T-helper 1 cell treated with Interleukin-12 subunit alpha and Interleukin-12 subunit beta and Interleukin-4 antibody, amounts not matched to agents 30 μg/mL and 1 μg/mL, for 36 hours (primary cell): ENCODE data around the gene HUS1.
"Not testable (repeated sequence)": the region's sequence is repeated elsewhere in the genome, so short reads cannot be mapped to it uniquely, and the experiment has no call there.

Experiments used
- H3K27ac Mint-ChIP-seq: one replicate; pipeline ENCODE4 v1.8.0; 2021; ENCODE audit warnings: mild to moderate bottlenecking, mixed read lengths
- H3K27me3 Mint-ChIP-seq: one replicate; pipeline ENCODE4 v1.8.0; 2021; ENCODE audit warnings: low read depth, mixed read lengths
- H3K36me3 Mint-ChIP-seq: one replicate; pipeline ENCODE4 v1.8.0; 2021; ENCODE audit warnings: low read depth, mixed read lengths
- H3K4me1 Mint-ChIP-seq: one replicate; pipeline ENCODE4 v1.8.0; 2021; ENCODE audit warnings: low read depth, mixed read lengths
- H3K4me3 Mint-ChIP-seq: one replicate; pipeline ENCODE4 v1.8.0; 2021; ENCODE audit warnings: mild to moderate bottlenecking, moderate library complexity, mixed read lengths
- H3K9me3 Mint-ChIP-seq: one replicate; pipeline ENCODE4 v1.8.0; 2021; ENCODE audit warnings: mixed read lengths

The HUS1 gene

DNA sequence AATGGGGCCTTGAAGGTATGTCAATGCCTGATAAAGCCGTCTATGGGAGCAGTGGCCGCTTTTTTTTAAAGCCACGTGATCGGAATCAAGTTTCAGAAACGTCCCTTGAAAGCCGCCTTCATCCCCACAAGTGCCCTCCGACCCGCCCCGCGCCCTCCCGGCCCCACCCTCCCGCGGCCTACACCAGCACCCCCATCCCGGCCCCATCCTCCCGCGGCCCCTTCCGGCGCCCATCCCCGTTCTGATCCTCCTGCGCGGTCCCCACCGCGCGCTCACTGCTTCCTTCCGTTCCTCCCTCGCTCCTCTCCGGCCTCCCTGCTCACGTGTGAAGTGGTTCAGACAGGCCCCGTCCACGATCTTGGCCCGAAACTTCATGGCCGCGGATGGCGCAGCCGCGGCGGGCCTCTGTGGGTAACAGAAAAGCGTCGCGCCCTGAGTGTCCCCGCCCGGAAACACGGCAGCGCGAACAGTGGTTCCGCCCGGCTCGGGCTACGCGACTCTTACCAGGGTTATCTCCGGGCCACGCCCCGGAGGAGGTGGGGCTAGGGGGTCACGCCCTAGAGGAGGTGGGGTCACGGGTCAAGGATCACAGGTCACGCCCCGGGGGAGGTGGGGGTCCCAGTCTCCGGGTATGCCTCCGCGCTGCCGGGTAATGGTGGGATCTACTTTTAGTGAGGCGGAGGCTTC lies at the start of gene HUS1:
HUS1 (minus strand) TSS at position 471 of the 687 bp plus-strand sequence; CDS start at position 375, 96 bp downstream.
- Mint-ChIP-seq H3K4me1 (peaks cover 18% of the 10 kb centered on the region), H3K9me3 (no peaks in the 10 kb centered on the region), H3K27ac (peak within 1 kb of the TSS; percentile 95), H3K36me3 (peaks cover 27% of the 10 kb centered on the region), H3K4me3 (peak within 1 kb of the TSS; percentile 91), H3K27me3 (no peaks in the 10 kb centered on the region)

DNA sequence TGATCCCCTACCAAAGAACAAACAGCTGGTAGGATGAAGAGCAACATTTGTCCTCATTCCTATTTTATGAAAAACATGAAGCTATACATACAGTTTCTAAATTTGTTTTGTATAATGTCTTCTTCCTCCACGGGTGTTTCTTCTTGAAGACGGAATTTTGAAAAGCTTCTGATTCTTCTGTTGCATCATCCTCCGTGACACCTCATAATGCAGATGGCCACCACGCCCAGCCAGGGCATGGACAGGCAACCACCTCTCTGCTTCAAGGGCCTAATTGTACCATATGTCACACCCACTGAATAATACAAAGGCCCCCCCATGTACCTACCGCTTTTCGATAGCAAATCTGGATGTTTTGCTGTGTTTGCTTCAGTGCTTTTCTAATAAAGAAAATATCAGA lies 49.5 kb upstream of the HUS1 start, which contains the start of gene SUN3:
SUN3 (minus strand) TSS at position 170 of the 400 bp plus-strand sequence; CDS start at position 1, 169 bp downstream.
- no peak within 1 kb of the TSS for H3K27ac Mint-ChIP-seq
- no peak within 1 kb of the TSS for H3K4me3 Mint-ChIP-seq
- H3K36me3 Mint-ChIP-seq, result no peaks in the 10 kb centered on the region
- H3K4me1 Mint-ChIP-seq, result no peaks in the 10 kb centered on the region
- H3K27me3 Mint-ChIP-seq, result peaks cover 45% of the 10 kb centered on the region
- H3K9me3 Mint-ChIP-seq, result peaks cover 4% of the 10 kb centered on the region

DNA sequence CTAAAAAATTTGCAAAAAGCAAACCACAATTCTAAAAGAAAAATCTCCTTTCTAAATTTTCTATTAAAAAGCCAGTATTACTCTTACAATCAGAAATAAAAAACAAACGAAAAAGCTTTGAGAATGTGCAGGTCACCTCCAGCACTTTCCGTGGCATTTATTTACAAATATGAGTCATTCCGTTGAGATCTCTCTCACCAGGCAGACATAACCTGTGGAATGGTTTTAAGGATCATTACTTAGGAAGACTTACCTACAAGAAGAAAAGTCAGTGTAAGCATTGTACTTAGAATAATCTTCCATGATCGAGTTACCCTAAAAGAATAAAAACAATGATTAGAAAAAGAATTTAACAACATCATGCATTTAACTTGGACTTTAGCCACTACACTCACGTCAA lies 46.2 kb upstream of the HUS1 start:
- peaks cover 4% of the 10 kb centered on the region for H3K9me3 Mint-ChIP-seq
- H3K36me3 Mint-ChIP-seq, result no peaks in the 10 kb centered on the region
- H3K27ac Mint-ChIP-seq, result no peak overlapping the region
- no peak overlapping the region for H3K4me3 Mint-ChIP-seq
- no peaks in the 10 kb centered on the region for H3K4me1 Mint-ChIP-seq
- peaks cover 45% of the 10 kb centered on the region for H3K27me3 Mint-ChIP-seq

DNA sequence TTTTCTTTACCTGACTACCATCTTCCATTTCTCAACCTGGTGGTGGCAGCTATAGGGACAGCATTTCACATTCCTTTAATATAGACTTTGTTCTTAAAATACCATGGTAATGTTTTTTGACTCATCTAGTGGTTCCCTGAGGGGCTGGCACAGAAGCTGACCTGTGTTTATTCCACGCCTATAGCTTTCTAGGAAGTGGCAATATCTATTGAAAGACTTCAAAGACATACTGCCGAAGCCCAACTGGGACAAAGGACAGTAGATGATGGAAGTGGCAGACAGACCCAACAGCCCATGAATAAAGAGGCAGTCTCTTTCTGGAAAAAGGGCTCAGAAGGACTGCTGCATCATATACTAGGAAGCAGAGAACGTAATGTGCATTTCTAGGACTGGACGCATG lies 38.3 kb upstream of the HUS1 start:
- Mint-ChIP-seq H3K4me1 (no peaks in the 10 kb centered on the region), H3K36me3 (no peaks in the 10 kb centered on the region), H3K27me3 (peaks cover 31% of the 10 kb centered on the region), H3K9me3 (peaks cover 10% of the 10 kb centered on the region), H3K4me3 (no peak overlapping the region), H3K27ac (no peak overlapping the region)

DNA sequence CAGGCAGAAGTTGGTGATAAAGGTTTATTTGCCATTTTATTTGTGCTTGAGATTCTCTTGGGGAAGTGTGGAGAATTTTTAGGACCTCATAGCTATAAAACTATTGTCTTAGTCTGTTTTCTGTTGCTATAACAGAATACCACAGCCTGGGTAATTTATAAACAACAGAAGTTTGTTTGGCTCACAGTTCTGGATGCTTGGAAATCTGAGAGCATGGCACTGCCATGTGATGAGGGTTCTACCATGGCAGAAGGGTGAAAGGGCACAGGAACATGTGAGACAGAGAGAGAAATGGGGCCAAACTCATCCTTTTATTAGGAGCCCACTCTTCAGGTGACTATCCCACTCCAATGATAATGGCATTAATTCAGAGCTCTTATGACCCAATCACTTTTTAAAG lies 37.2 kb upstream of the HUS1 start:
- peaks cover 10% of the 10 kb centered on the region for H3K9me3 Mint-ChIP-seq
- H3K4me3 Mint-ChIP-seq, result no peak overlapping the region
- no peak overlapping the region for H3K27ac Mint-ChIP-seq
- H3K4me1 Mint-ChIP-seq, result peaks cover 1% of the 10 kb centered on the region
- H3K36me3 Mint-ChIP-seq, result no peaks in the 10 kb centered on the region
- H3K27me3 Mint-ChIP-seq, result peaks cover 30% of the 10 kb centered on the region

DNA sequence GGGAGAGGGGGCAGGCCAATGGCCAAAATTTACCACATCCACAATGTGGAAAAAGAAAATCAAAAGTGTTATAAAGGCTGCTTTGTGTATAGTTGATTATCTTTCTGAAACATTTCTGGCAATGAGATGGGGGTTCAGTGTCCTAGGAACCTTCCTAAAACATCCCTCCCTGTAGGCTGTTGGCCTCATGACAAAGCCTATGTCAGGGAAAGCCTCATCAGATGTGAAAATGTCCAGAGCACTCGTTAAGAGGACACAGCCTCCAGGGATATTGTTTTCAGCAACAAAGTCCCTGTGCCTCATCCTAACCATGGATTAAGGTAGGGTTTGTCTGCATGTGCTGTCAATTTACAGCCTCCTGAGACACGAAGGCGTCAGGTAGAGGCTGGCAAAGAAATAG lies 32.5 kb upstream of the HUS1 start:
- no peaks in the 10 kb centered on the region for H3K36me3 Mint-ChIP-seq
- no peak overlapping the region for H3K27ac Mint-ChIP-seq
- no peak overlapping the region for H3K4me3 Mint-ChIP-seq
- H3K9me3 Mint-ChIP-seq, result no peaks in the 10 kb centered on the region
- peaks cover 3% of the 10 kb centered on the region for H3K27me3 Mint-ChIP-seq
- H3K4me1 Mint-ChIP-seq, result peaks cover 2% of the 10 kb centered on the region

DNA sequence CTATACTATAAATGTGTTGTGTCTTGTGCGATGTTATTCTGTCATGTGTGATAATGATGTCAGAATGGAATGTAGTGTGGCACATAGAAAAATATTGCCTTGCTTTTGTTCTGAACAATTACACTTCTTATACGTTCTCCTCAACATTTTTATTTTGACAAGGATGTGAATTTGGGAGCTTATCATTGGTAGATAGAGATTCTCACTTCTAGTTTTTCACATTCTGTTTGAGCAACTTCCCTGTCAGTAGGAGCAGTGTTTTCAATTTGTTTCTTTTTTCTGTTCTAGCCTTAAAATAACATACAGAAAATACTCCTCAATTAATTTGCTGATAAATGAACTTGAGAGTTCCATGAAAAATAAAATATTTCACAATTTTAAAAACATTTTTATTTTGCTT lies 31.9 kb upstream of the HUS1 start:
- peaks cover 3% of the 10 kb centered on the region for H3K27me3 Mint-ChIP-seq
- H3K4me3 Mint-ChIP-seq, result no peak overlapping the region
- H3K9me3 Mint-ChIP-seq, result no peaks in the 10 kb centered on the region
- H3K36me3 Mint-ChIP-seq, result no peaks in the 10 kb centered on the region
- H3K4me1 Mint-ChIP-seq, result peaks cover 2% of the 10 kb centered on the region
- no peak overlapping the region for H3K27ac Mint-ChIP-seq

DNA sequence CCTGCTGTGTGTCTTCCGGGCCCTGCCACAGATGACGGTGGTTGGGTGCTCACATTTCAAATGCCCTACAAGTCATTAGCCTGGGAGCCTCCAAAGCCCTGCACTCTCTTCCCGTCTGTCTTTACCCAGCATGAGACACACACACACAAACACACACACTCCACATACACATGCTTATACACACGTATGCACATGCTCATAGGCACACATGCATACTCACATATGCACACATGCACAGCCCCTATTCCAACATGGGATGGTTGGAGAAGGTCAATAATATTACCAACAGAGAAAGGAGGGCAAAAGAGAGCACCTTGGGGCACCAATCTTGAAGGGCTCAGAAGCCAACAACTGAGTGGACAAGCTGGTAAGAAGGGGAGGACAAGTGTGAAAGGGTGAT lies 30.5 kb upstream of the HUS1 start:
- Mint-ChIP-seq H3K9me3 (no peaks in the 10 kb centered on the region), H3K4me3 (no peak overlapping the region), H3K36me3 (no peaks in the 10 kb centered on the region), H3K27me3 (peaks cover 10% of the 10 kb centered on the region), H3K4me1 (peaks cover 2% of the 10 kb centered on the region), H3K27ac (no peak overlapping the region)

DNA sequence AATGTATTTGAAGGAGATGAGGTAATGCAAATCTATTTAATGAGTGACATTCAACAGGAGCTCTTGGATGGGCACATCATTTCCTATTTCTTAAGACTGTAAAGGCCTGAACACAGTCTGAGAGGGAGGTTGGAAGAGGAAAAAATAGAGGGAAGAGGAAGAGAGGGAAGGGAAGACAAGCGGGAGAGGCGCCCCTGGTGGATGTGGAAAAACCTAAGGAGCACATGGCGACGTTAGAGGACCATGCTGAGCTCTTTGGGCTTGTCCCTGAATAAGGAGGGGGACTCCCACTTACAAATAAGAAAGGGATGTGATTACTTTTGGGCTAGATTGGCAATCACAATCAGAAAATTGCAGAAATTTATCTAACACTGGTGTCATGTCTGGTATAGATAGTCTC lies 29.8 kb upstream of the HUS1 start:
- Mint-ChIP-seq H3K9me3 (no peaks in the 10 kb centered on the region), H3K27me3 (peaks cover 13% of the 10 kb centered on the region), H3K36me3 (no peaks in the 10 kb centered on the region), H3K4me1 (peaks cover 2% of the 10 kb centered on the region), H3K27ac (no peak overlapping the region), H3K4me3 (no peak overlapping the region)

DNA sequence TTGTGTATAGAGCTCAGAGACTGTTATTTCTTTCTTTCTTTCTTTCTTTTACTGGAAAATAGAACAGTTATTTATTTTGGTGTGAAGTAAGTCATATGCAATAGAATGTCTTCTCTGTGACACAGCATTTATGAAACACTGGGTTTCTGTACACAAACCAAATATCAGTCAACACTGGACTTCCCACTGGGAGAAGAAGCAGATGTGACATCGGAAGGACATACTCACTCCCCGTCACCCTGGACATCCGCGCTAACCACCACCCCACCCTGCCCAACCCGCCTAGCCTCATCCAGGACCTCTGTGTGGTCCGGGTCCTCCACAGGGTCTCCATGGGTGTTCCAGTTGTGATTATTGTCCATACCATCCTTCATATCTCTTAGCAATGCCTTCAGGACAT lies 27.5 kb upstream of the HUS1 start:
- Mint-ChIP-seq H3K4me3 (no peak overlapping the region), H3K9me3 (peaks cover 6% of the 10 kb centered on the region), H3K27me3 (peaks cover 28% of the 10 kb centered on the region), H3K4me1 (peaks cover 2% of the 10 kb centered on the region), H3K36me3 (no peaks in the 10 kb centered on the region), H3K27ac (no peak overlapping the region)

DNA sequence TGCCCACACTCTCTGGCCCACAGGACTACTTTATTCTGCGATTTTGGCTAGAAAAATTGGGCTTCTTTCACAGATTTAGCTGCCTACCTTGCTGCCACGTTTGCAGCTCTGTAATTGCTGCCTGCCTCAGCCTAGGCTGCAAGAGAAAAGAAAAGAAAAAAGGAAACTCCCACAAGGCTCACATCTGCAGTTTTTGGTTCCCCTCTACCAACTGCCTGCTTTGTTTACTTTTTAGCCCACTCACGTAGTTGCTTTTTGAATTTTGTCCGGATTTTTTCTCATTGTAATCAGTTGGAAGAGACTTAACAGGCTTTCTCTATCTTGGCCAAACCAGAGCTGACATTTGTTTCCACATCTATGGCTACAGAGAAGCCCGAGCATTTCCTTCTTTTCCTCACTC lies 25.2 kb upstream of the HUS1 start:
- H3K9me3 Mint-ChIP-seq, result peaks cover 6% of the 10 kb centered on the region
- no peak overlapping the region for H3K4me3 Mint-ChIP-seq
- no peaks in the 10 kb centered on the region for H3K36me3 Mint-ChIP-seq
- H3K4me1 Mint-ChIP-seq, result no peaks in the 10 kb centered on the region
- H3K27ac Mint-ChIP-seq, result no peak overlapping the region
- H3K27me3 Mint-ChIP-seq, result peaks cover 28% of the 10 kb centered on the region

DNA sequence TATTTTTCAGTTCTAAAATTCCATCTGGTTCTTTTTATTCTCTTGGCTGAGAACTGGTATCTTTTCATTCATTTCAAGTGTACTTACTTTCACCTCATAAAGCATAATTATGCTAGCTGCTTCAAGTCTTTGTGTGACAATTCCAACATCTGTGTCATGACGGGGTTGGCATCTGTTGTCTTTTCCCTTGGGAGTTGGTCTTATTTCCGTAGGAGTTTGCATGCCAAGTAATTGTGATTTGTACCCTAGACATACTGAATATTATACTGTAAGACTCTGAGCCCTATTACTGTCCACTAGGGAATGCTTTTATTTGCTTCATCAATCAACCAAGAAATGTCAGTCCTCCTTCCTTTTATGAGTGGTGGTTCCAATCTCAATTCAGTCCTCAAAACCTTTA lies 24.6 kb upstream of the HUS1 start:
- Mint-ChIP-seq H3K4me1 (no peaks in the 10 kb centered on the region), H3K27ac (no peak overlapping the region), H3K27me3 (peaks cover 28% of the 10 kb centered on the region), H3K36me3 (no peaks in the 10 kb centered on the region), H3K4me3 (no peak overlapping the region), H3K9me3 (peaks cover 6% of the 10 kb centered on the region)

DNA sequence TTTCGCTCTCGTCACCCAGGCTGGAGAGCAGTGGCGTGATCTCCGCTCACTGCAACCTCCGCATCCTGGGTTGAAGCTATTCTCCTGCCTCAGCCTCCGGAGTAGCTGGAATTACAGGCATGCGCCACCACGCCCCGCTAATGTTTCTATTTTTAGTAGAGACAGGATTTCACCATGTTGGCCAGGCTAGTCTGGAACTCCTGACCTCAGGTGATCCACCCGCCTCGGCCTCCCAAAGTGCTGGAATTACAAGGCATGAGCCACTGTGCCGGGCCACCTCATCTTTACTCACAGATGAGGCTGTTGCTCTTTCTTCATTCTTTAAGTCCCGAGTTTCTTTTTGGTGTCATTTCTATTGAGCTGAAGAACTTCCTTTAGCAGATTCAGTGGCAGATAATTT lies 20.7 kb upstream of the HUS1 start:
- not testable (repeated sequence) for H3K4me1 Mint-ChIP-seq, H3K36me3 Mint-ChIP-seq, H3K4me3 Mint-ChIP-seq, H3K9me3 Mint-ChIP-seq, H3K27ac Mint-ChIP-seq
- H3K27me3 Mint-ChIP-seq, result peaks cover 23% of the 10 kb centered on the region

DNA sequence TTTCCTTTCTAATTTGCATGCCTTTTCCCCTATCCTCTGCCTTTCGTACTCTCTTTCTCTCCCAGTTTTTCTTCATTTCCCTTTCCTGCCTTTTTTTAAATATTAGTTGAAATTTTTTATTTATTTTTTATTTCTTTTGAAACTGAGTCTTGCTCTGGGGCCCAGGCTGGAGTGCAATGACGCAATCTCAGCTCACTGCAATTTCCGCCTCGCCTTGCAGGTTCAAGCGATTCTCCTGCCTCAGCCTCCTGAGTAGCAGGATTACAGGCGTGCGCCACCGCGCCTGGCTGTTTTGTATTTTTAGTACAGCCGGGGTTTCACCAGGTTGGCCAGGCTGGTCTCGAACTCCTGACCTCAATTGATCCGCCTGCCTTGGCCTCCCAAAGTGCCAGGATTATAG lies 20.0 kb upstream of the HUS1 start:
- Mint-ChIP-seq H3K4me3 (no peak overlapping the region), H3K9me3 (peaks cover 14% of the 10 kb centered on the region), H3K36me3 (peaks cover 1% of the 10 kb centered on the region), H3K27ac (no peak overlapping the region), H3K27me3 (peaks cover 18% of the 10 kb centered on the region), H3K4me1 (no peaks in the 10 kb centered on the region)

DNA sequence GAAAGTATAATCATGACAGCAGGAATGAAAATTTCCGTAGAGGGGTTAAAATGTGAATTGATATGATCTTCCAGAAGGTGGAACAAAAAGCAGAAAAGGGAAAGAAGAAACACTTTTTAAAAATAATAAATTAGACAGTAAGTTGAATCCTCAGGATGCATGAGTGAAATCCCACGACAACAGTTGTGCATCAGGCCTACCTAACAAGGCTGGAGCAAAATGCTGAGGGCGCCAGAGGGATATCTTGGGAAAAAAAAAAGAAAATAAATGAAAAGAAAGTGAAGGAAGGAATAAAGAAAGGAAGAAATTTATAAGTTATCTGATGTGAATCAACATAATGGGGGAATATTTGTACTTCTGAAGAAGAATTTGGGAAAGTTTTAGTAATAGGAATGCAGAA lies 13.0 kb upstream of the HUS1 start:
- Mint-ChIP-seq H3K4me1 (peaks cover 15% of the 10 kb centered on the region), H3K27ac (peak overlapping the region; percentile 81), H3K4me3 (peak overlapping the region; percentile 81), H3K36me3 (peaks cover 3% of the 10 kb centered on the region), H3K9me3 (peaks cover 8% of the 10 kb centered on the region), H3K27me3 (no peaks in the 10 kb centered on the region)
